HG02885 (cell line): ENCODE data around the gene NLN.
"Not testable (repeated sequence)": the region's sequence is repeated elsewhere in the genome, so short reads cannot be mapped to it uniquely, and the experiment has no call there.

Source experiments
- ATAC-seq: cut with Tn5 transposase; IDR thresholded peaks from one replicate; pipeline ENCODE4 v1.9.1; 2021; ENCODE audit warnings: mild to moderate bottlenecking; ENCODE audit not compliant: unreplicated experiment, poor library complexity

The NLN gene

DNA sequence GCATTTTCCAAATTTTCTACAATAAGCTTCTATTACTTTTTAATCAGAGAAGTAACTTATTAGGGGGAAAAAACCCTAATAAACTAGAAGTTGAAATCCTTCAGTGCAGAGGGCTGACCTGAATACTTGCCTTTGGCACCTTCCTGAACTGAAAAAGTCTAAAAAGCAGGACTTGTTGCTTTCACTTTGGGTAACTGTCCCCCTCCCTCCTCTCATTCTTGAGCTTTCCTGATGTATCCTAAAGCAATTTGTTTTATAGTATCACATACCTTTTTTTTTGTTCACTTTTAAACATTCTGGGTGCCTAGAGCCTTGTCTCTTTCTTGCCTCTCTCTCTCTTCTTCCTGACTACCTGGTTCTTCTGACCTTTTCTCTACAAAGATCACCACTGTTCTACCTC, 140.4 kb downstream of the NLN start:
- ATAC-seq = no peak

DNA sequence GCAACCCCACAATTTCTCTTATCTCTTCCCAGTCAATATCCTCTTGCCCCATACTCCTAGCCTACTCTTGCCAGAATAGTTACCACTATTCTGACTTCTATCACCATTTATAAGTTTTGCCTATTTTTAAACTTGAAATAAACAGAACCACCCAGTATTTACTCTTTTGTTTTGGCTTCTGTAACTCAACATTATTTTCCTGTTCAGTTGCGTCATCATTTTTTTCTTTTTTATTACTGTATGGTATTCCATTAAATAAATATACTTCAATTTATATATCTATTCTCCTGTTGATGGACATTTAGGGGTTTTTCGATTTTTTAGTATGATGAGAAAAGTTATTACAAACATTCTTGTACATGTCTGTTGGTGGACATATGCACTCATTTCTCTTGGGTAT, 141.7 kb downstream of the NLN start:
- ATAC-seq = no peak

- ATAC-seq = no peak
These were observed 145.0 kb downstream of the NLN start for GRCh38 chr5:65866837-65867521.

DNA sequence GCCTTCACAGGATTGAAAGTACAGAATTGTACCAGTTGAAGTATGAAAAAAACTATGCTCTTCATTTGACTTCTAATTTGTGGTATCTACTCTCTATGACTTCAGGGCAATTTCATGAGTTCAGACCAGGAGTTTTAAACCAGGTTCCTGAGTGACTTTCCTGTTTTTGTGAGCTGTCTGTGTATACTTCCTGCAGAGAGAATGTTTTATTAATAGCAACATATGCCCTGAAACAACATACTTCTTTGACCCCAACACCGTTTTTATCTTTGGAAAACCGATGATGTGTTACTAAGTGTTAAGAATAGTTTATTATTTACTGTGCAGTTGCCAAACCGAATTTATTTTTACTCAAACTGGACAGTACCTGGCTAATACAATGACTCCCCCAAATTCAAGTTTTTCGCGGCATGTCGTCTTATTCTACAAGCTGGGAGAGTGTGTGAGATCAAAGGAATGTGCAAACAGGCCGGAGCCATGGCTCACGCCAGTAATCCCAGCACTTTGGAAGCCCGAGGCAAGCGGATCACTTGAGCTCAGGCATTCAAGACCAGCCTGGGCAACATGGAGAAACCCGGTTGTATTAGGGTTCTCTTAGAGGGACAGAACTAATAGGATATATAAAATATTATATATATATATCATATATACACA, 145.7 kb downstream of the NLN start:
- no peak for ATAC-seq

GRCh38 chr5:65868509-65868908, 146.5 kb downstream of the NLN start:
- ATAC-seq = no peak

- ATAC-seq = no peak
These were observed 149.2 kb downstream of the NLN start for GRCh38 chr5:65871182-65871581.

GRCh38 chr5:65871776-65872175, 149.8 kb downstream of the NLN start:
- not testable (repeated sequence) for ATAC-seq

DNA sequence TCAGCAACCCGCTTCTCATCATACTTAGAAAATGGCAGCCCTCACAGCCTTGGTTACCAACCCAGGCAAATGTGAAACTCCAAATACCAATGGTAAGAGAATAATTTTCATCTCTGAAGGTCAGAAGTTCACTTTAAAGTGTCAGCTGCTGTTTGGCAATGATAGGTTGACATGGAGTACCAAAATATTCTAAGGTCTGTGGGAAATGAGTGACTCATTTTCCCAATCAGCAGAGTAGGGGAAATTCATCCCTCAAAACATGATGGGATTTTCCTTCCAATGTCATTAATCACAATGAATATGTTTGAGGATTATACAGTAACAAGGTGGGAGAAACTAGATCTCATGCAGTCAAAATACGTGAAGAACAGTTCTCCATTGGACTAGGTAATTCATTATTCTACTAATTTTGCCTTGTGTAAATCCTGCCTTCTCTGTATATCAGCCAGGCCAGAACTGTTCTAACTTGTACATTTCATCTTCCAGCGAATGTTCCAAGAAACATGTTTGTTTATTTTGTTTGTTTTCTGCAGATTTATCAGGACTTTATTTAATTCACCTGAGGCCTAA, 151.3 kb downstream of the NLN start:
- ATAC-seq = no peak

GRCh38 chr5:65874241-65874640, 152.2 kb downstream of the NLN start:
- ATAC-seq = no peak

- ATAC-seq = no peak
These were observed 154.5 kb downstream of the NLN start for GRCh38 chr5:65876496-65876895.

- ATAC-seq = no peak
These were observed 155.0 kb downstream of the NLN start for GRCh38 chr5:65876970-65877369.
